Motor neuron (in vitro differentiated cells): ENCODE data around the gene SCAMP1. TPM values are rescaled to one million over a fixed set of nuclear protein-coding genes. Genes with fewer than 3 reads are reported as not detected.
"Not testable (repeated sequence)": the region's sequence is repeated elsewhere in the genome, so short reads cannot be mapped to it uniquely, and the experiment has no call there.

Experiments used
- ATAC-seq, 8 experiments: fragments of 200-7000 bp; cut with Tn5 transposase; replicated peaks in 6 of 8; 2 replicates each; pipeline ENCODE4 v1.8.0; 2021; ENCODE audit warnings: mild to moderate bottlenecking in 8 of 8, moderate library complexity in 8 of 8
- H3K27ac ChIP-seq, 2 donors: fragments of 250-450 bp; sonication (Bioruptor Pico); 2 replicates each; pipeline ENCODE4 v1.9.0; 2021; ENCODE audit warnings: antibody characterized with exemption in 2 of 2, mild to moderate bottlenecking in 2 of 2, moderate library complexity in 1 of 2
- H3K4me1 ChIP-seq, 2 donors: fragments of 250-450 bp; sonication (Bioruptor Pico); replicated peaks in 1 of 2; 2 replicates each; pipeline ENCODE4 v1.6.1; 2021; ENCODE audit warnings: antibody characterized with exemption in 2 of 2, mild to moderate bottlenecking in 2 of 2, moderate library complexity in 1 of 2
- H3K4me3 ChIP-seq, 5 donors: fragments of 250-450 bp; sonication (Bioruptor Pico); 2 replicates each; pipeline ENCODE4 v1.9.0; 2021; ENCODE audit warnings: antibody characterized with exemption in 5 of 5, mild to moderate bottlenecking in 5 of 5, moderate library complexity in 4 of 5
- WGBS, 10 experiments: fragments of 450-650 bp; shearing (Covaris generic); methylation state at CpG; one replicate each; pipeline ENCODE4 v1.0.0; 2022; 5-methylcytosine and 5-hydroxymethylcytosine counted together
- in situ Hi-C, 9 experiments: fragments of 400-800 bp; cut with MboI; loops; one replicate each; pipeline ENCODE4 v1.15.0; 2021; ENCODE audit warnings: low sequenced_read_pairs in 9 of 9, low pct_unique_long_range_greater_than_20kb in 2 of 9; ENCODE audit not compliant: unreplicated experiment in 9 of 9
- total RNA-seq, 8 experiments: library from RNA; unstranded; fragments of 300-600 nt; gene quantifications; 2 replicates each; pipeline versions ENCODE4 v1.2.3 to v1.2.4, GENCODE V29; 2022

Gene SCAMP1
- total RNA-seq, 8 experiments from 2014 or later, result 22.6 to 79.2 (median 54.7) TPM

- in situ Hi-C loops, result no loop called here
- no peak for ATAC-seq
Observed at GRCh38 chr5:78367318-78367991, 7.0 kb downstream of the SCAMP1 start.

GRCh38 chr5:78369680-78370079 is 9.3 kb downstream of the SCAMP1 start:
- Histone ChIP-seq H3K4me1 (no peaks in the 10 kb centered on the region), H3K4me3 (no peak overlapping the region), H3K27ac (no peak overlapping the region)
- 93 to 100% (median 100%) methylated on average over 1 to 2 of the region's 2 CpGs; no CpG with 5 or more reads in 5 of the 10 experiments for WGBS, 10 experiments
- ATAC-seq, result no peak
- in situ Hi-C loops, result no loop called here

More at GRCh38 chr5:78367318-78367991, 7.0 kb downstream of the SCAMP1 start:
- H3K4me3 ChIP-seq, result no peak overlapping the region
- peaks cover 0 to under 1% of the 10 kb centered on the region in 2 donors for H3K4me1 ChIP-seq
- 86 to 100% (median 92%) methylated on average over 1 to 6 of the region's 6 CpGs for WGBS, 10 experiments
- no peak overlapping the region for H3K27ac ChIP-seq

- no peak overlapping the region for H3K4me3 ChIP-seq
- 83 to 100% (median 96%) methylated on average over 1 of the region's 1 CpG for WGBS, 10 experiments
- no peaks in the 10 kb centered on the region for H3K4me1 ChIP-seq
- no peak overlapping the region for H3K27ac ChIP-seq
- in situ Hi-C loops, result no loop called here
- ATAC-seq, result no peak
Observed at GRCh38 chr5:78373231-78373630, 12.8 kb downstream of the SCAMP1 start.

- no peak overlapping the region for H3K4me3 ChIP-seq
- 75 to 100% (median 93%) methylated on average over 1 to 3 of the region's 3 CpGs for WGBS, 10 experiments
- in situ Hi-C loops, result no loop called here
- no peak for ATAC-seq
- no peak overlapping the region for H3K27ac ChIP-seq
- no peaks in the 10 kb centered on the region for H3K4me1 ChIP-seq
Observed at GRCh38 chr5:78376315-78376714, 15.9 kb downstream of the SCAMP1 start.

GRCh38 chr5:78377056-78377717 is 16.8 kb downstream of the SCAMP1 start:
- Histone ChIP-seq H3K4me1 (no peaks in the 10 kb centered on the region), H3K27ac (no peak overlapping the region), H3K4me3 (no peak overlapping the region)
- WGBS, 10 experiments, result 0 to 100% (median 85%) methylated on average over 1 to 3 of the region's 3 CpGs; no CpG with 5 or more reads in 2 of the 10 experiments
- in situ Hi-C loops, result no loop called here
- ATAC-seq, result no peak

GRCh38 chr5:78377718-78378105 is 17.3 kb downstream of the SCAMP1 start:
- Histone ChIP-seq H3K27ac (no peak overlapping the region), H3K4me3 (no peak overlapping the region), H3K4me1 (no peaks in the 10 kb centered on the region)
- in situ Hi-C loops, result no loop called here
- no peak for ATAC-seq
- WGBS, 10 experiments, result 69 to 100% (median 87%) methylated on average over 1 to 4 of the region's 4 CpGs; no CpG with 5 or more reads in 2 of the 10 experiments

GRCh38 chr5:78387468-78388153 is 27.2 kb downstream of the SCAMP1 start:
- ATAC-seq, result no peak
- Histone ChIP-seq H3K4me3 (no peak overlapping the region), H3K27ac (no peak overlapping the region), H3K4me1 (no peaks in the 10 kb centered on the region)
- in situ Hi-C loops, result no loop called here
- WGBS, 10 experiments, result 70 to 100% (median 91%) methylated on average over 2 to 11 of the region's 11 CpGs

GRCh38 chr5:78391357-78391756 is 30.9 kb downstream of the SCAMP1 start:
- H3K4me1 ChIP-seq, H3K27ac ChIP-seq, ATAC-seq, in situ Hi-C loops, H3K4me3 ChIP-seq: not testable (repeated sequence)
- no CpG with 5 or more reads among the region's 28 CpGs for WGBS, 10 experiments

GRCh38 chr5:78397831-78398230 is 37.4 kb downstream of the SCAMP1 start:
- WGBS, 10 experiments, result 5 to 100% (median 92%) methylated on average over 1 to 2 of the region's 2 CpGs; no CpG with 5 or more reads in 2 of the 10 experiments
- in situ Hi-C loops, result no loop called here
- H3K27ac ChIP-seq, result no peak overlapping the region
- H3K4me1 ChIP-seq, result no peaks in the 10 kb centered on the region
- H3K4me3 ChIP-seq, result no peak overlapping the region
- ATAC-seq, result no peak

GRCh38 chr5:78399116-78399515 is 38.7 kb downstream of the SCAMP1 start:
- Histone ChIP-seq H3K4me1 (no peaks in the 10 kb centered on the region), H3K27ac (no peak overlapping the region), H3K4me3 (no peak overlapping the region)
- in situ Hi-C loops, result no loop called here
- ATAC-seq, result no peak

- in situ Hi-C loops, result no loop called here
- H3K27ac ChIP-seq, result no peak overlapping the region
- ATAC-seq, result no peak
- no peaks in the 10 kb centered on the region for H3K4me1 ChIP-seq
- H3K4me3 ChIP-seq, result no peak overlapping the region
- 62 to 100% (median 88%) methylated on average over 1 to 2 of the region's 2 CpGs; no CpG with 5 or more reads in 1 of the 10 experiments for WGBS, 10 experiments
Observed at GRCh38 chr5:78404682-78405293, 44.4 kb downstream of the SCAMP1 start.

- 0 to 86% (median 63%) methylated on average over 1 to 5 of the region's 5 CpGs for WGBS, 10 experiments
- in situ Hi-C loops, result no loop called here
- Histone ChIP-seq H3K4me1 (no peaks in the 10 kb centered on the region), H3K27ac (no peak overlapping the region), H3K4me3 (no peak overlapping the region)
- peak in 2 of 8 experiments; percentile 46 to 52 for ATAC-seq
Observed at GRCh38 chr5:78405829-78406750, 45.7 kb downstream of the SCAMP1 start.
